Breast epithelium (tissue), 3 donors: ENCODE data around the gene RAB20.

Experiments used
- CTCF ChIP-seq, 3 donors: fragments of 450-650 bp; IDR thresholded peaks; one replicate each; pipeline ENCODE4 v1.5.1; 2016 to 2017; ENCODE audit warnings: antibody characterized with exemption in 3 of 3, mild to moderate bottlenecking in 3 of 3, moderate library complexity in 3 of 3
- POLR2A ChIP-seq: fragments of 450-650 bp; IDR thresholded peaks from one replicate; pipeline ENCODE4 v1.6.1; 2016; ENCODE audit warnings: antibody characterized with exemption, mild to moderate bottlenecking, moderate library complexity

DNA sequence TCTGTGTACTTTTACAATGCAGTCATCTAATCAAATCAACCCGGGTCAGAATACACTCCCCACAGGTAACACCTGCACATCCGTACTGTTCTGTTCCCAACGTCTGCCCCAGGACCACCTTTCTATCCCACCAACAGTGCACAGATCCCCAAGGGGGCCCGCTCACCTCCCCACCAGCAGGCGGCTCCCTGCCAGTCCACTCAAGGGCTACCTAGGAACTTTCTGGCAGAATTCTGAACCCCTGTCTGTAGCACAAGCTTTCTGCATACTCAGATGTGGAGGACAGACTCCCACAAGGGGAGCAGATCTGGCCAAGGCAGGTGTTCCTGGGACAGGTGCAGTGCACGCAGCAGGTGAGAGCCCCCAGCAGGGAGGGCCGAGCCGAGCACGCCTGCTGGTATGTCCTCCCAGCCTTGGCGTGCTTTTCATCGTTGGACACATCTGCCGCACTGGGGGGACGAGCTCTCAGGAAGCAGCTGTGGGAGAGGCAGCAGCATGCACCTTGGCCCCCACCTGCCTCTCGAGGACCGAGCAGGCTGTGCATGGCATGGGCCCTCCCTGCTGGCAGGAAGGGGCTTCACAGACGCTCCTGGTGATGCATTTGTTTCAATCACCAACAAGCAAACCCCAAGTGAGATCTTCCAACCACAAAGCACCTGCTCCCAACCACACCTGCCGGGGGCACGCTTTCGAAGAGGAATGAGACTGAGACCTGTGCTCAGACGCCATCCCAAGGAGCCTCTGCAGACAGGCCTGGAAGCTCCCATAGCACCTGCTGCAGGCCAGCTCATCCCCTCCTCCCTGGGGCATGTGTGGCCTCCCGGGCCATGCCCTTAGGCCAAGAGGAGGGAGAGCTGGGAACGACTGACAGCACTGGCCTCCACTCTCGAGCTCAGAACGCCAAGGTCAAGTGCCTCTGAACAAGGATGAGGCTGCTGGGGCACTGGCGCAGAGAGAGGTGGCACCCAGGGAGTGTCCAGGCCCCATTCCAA, 35.9 kb downstream of the RAB20 start:
- TF ChIP-seq CTCF (IDR thresholded peaks at IDR 0.05) (no peak), POLR2A (no peak)
